Erythroblast (primary cell): ENCODE results near the gene PSD.

Source experiments
- GATA1 ChIP-seq: IDR thresholded peaks from 2 replicates; pipeline ENCODE4 v1.6.1; 2011; ENCODE audit warnings: low read depth, mild to moderate bottlenecking, control low read depth, low read length, moderate library complexity
- POLR2A ChIP-seq: IDR thresholded peaks from 2 replicates; pipeline ENCODE4 v1.6.1; 2011; ENCODE audit warnings: mild to moderate bottlenecking, low read length

DNA sequence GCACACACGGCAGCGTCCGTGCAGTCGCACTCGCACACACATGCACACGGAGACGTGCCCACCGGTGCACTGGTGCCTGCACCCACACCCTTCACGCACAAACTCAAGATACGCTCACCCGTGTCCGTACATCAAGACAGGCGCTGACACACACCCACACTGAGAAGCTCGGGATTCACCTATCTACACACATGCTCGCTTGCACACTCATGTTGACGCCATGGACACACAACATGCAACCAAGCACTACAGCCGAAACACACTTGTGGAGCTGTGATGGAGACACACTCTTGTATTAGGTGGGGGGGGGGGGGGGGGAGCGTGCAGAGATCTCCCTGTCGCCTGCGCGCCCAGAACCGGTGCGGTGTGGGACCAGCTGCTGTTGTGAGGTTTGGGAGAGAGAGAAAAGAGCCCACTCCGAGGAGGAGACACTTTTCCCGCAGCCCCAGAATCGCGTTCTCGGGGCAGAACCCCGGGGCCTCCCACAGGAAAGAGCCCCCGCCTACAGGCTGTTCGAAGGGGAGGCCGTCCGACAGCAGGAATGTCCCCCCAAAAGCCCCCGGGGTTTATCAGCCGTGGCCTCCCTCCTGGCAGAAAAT lies 23.7 kb downstream of the PSD start:
- TF ChIP-seq POLR2A (no peak), GATA1 (no peak)
